HG02798 (cell line): ENCODE data around the gene TMEM161A.
"Not testable (repeated sequence)": the region's sequence is repeated elsewhere in the genome, so short reads cannot be mapped to it uniquely, and the experiment has no call there.

ENCODE experiments used
- ATAC-seq: cut with Tn5 transposase; IDR thresholded peaks from one replicate; pipeline ENCODE4 v1.9.1; 2021; ENCODE audit warnings: mild to moderate bottlenecking; ENCODE audit not compliant: unreplicated experiment, poor library complexity

TMEM161A gene

GRCh38 chr19:19138109-19138981 lies at the start of gene TMEM161A:
TSS of gene TMEM161A (minus strand) at chr19:19138478. CDS start at chr19:19138428, 50 bp downstream.
- ATAC-seq: peak; percentile 99

DNA sequence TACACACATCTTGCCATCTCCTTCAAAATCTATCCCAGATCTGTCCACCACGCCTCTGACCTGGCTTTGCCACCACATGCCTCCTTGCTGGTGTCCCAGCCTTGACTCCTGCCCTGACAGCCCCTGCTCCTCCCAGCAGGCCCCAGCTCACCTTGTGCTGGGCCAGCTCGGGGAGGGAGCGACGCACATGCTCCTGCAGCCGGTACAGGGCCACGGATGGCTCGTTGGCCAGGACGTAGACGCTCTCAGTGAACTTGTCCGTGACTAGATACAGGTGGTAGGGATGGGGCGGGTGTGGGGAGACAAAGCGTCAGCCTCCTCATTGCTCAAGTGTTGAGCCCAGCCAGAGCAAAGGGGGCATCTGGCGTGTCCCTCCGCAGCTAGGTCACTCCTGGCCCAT lies 48.5 kb upstream of the TMEM161A start:
- ATAC-seq: no peak

DNA sequence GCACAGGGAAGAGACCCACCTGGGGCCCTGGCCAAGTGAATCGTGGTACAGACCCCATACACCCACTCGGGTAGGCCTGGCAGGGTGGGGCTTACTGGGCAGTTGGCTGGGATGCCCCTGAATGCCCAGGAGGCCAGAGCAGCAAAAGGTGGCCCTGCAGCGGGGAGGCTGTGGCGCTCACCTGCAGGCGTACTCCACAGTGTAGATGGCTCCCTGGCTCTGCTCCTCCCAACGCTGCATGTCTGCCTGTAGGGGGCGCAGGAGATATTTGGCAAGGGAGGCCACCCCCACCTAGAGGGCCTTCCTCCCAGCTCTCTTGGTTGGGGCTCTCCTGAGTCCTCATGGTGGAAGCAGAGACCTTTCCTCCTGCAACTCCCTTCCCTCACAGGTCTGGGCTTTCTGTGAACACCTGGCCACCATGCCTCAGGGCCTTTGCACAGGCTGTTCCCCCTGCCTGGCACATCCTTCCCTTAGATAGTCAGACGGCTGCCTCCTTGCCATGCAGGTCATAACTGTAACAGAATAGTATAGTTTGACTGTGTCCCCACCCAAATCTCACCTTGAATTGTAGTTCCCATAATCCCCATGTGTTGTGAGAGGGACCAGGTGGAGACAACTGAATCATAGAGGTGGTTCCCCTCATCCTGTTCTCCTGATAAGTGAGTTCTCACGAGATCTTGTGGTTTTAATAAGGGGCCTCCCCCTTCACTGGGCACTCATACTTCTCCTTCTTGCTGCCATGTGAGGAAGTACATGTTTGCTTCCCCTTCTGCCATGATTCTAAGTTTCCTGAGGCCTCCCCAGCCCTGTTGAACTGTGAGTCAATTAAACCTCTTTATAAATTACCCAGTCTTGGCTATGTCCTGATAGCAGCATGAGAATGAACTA lies 47.8 kb upstream of the TMEM161A start:
- ATAC-seq: no peak

- ATAC-seq: no peak
These were observed 43.3 kb upstream of the TMEM161A start for GRCh38 chr19:19181488-19181998.

DNA sequence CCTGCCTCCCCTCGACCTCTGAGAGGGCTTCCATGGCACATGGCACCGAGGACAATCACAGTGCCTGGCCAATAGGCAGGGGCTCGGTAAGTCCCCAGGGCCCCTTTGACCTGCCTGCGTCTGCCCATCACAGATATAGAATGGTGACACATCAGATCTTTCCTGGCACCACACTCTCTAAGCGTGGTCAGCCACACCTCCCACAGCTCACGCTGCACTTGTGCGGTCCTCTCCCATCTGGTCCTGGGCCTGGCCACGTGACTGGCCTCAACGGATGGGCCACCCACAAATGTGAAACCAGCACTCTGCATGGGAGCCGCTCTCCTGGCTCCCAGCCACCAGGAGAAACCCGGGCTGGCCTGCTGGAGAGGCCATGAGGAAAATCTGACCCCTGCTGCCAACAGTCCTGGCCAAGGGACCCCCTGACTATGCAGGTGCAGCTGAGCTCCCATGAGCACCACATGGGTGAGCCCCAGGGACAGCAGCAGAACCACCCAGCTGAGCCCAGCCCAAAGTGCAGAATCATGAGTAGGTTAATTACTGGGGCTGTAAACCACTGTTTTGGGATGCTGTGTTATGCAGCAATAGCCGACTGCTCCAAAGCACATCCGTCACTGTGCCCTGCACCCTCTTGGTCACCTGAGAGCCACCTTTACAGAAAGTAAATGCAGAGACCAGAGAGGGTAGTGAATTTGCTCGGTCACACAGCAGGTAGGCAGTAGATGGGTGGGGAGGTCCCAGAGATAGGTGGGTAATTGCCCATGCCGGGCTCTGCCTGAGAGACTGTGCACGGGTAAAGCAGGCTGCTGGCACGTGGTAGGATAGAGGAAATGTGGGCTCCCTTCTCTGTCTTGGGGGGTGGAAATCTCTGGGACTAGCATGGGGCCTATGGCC lies 41.5 kb upstream of the TMEM161A start:
- no peak for ATAC-seq

DNA sequence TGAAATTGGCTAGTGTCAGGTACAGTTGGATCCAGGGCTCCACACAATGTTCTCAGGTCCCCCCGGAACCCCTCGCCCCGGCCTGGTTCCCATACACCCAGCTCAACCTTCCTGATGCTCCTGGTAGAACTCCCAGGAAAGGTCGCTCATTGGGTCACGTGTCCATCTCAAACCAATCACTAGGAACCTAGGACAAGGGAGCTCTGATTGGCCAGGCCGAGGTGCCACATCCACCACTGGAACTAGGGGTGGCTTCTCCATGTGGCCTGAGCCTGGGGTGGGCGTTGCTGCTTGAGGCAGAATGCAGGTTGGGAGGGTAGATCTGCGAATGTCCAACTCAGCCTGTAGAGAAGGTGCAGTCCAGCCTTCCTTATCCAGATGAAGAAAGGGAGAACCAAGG lies 38.7 kb upstream of the TMEM161A start:
- ATAC-seq: no peak

DNA sequence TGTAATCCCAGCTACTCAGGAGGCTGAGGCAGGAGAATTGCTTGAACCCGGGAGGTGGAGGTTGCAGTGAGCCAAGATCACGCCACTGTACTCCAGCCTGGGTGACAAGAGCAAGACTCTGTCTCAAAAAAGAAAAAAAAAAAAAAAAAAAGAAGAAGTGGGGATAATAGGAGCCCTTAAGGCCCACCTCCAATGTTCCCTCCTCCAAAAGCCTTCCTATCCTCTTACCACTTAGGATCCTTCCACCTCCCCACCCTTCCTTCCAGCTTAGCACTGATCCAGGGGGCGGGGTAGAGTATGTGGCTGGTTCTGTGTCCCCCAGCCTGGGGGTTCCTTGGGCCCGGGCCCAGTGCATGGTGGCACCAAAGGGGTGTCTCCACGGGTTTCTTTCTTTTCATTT lies 35.0 kb upstream of the TMEM161A start:
- ATAC-seq: not testable (repeated sequence)

DNA sequence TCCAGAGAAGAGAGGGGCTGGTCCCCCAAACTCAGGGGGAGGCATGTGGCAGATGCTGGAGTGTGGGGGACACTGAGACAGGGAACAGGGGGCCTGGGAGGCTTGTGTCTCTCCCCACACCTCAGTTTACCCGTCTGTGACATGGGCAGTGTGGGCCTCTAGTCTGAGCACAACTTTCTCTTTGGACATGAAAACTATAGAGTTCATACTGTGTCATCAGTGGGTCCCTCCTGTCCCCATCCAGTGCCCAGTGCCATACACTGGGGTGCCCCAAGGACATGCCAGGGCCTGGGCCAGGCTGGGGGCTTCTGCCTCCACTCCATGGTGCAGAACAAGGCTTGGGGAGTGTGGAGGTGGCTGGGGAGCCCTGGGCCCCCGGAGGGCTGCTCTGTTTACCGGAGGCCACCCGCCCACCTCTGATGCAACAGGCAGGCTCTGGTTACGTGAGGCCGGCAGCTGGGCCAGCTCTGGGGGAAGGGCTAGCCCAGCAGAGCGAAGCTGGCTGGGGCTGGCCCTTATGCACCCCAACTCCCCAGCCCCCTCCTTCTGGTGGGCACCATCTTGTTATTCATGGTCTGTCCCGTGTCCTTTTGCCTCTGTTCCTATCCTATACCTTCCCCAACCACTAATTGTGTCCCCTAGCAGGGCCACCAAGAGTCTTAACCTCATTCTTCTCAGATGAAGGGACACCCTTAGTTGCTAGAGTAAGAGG lies 33.7 kb upstream of the TMEM161A start:
- ATAC-seq: no peak

- no peak for ATAC-seq
These were observed 32.8 kb upstream of the TMEM161A start for GRCh38 chr19:19170873-19171672.

- peak; percentile 93 for ATAC-seq
These were observed 32.0 kb upstream of the TMEM161A start, which contains the start of gene MEF2B for GRCh38 chr19:19170053-19170872. TSS of gene MEF2B (minus strand) at chr19:19170263. CDS start at chr19:19150735, 19,528 bp downstream.

- ATAC-seq: no peak
These were observed 31.2 kb upstream of the TMEM161A start for GRCh38 chr19:19169236-19170052.

DNA sequence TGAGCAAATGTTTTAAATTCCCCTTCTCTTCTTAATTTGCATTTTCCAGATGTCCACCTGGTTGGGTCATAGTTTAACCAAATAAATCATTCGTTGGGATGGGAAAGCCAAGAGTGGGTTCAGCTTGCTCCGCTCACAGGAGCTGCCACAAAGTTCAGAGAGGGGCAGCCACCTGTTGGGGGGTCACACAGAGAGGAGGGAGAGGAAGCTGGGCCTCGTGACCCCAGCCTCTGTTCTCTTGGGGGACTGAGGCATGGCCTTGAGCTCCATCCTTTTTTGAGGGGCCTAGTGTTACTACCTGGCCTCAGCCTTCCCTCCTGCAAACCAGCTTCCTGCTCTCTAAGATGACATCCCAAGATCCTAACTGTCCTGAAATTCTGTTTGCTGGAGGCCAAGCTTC lies 29.3 kb upstream of the TMEM161A start:
- no peak for ATAC-seq

GRCh38 chr19:19165396-19165795 lies 27.1 kb upstream of the TMEM161A start:
- no peak for ATAC-seq

DNA sequence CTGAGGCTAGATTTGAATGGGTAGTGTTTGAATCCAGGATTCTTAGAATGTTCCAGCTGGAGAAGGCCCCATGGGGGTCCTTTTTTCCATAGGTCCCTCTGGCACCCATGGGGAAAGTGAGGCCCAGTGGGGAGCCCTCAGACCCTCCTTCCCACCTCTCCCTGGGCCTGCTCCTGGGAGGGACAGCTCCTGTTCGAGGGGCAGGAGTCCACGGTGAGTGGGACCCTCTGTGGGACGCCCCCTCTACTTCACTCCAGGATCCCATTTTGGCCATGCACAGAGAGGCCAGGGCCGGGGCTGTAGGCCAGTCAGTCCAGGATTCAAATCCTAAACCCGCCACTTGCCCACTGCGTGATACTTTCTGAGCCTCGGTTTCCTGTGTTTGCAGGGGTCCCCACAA lies 24.2 kb upstream of the TMEM161A start:
- ATAC-seq: no peak

GRCh38 chr19:19160461-19161035 lies 22.3 kb upstream of the TMEM161A start:
- ATAC-seq: no peak

DNA sequence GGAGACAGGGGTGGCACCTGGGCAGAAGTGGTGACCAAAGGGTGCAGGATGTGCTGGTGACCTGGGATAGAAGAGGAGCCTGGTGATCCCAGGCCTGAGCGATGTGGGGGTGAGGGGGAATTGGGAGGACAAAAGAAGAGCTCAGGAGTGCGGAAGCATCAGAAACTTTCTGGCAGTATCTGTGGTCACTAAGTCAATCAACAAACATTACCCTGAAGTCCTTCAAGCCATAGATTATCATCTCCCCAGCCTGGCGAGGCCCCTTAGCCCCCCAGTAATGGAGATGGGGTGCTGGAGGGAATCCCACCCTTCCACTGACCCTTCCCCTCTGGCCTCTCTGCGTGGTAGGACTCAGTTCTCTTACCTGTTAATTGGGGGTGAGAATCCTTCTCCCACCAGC lies 21.3 kb upstream of the TMEM161A start:
- ATAC-seq: no peak
